DMS53 treated with DMSO at 0.1 percent for 48 hours (cell line): ENCODE data around the gene LHX5.

Experiments used
- DNase-seq: peaks from one replicate; lab custom pipeline; 2025; ENCODE audit not compliant: unreplicated experiment; lab: John Stamatoyannopoulos, UW

Gene LHX5

DNA sequence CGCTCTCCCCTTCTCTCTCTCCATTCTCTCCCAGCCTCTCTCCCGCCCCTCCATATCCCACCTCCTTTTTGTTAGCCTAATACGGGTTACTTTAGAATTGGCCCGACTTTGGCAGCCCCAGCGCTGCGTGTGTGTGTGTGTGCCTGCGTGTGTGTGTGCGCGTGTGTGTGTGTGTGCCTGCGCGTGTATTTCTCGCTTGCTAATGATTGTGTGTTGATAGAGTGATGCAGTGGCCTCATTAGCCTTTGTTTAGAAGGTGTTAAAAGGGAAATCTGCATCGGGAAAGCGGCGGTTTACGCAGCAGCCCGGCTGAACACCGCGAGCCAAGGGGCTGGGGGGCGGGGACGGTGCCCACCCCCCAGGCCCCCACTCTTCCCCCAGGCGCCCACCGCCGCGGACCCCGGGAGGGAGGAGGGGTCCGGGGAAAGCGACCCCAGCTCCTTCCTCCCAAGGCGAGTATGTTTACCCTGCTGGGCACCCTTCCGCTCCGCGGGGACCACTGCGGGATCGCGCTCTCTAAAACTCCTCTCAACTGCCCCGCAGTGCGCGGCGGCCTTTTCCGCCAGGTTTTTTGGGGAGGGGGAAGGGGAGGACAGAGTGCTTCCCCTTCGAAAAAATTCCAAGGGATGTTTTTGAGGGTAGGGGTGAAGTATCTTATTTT, 6.8 kb upstream of the LHX5 start:
- no peak for DNase-seq

DNA sequence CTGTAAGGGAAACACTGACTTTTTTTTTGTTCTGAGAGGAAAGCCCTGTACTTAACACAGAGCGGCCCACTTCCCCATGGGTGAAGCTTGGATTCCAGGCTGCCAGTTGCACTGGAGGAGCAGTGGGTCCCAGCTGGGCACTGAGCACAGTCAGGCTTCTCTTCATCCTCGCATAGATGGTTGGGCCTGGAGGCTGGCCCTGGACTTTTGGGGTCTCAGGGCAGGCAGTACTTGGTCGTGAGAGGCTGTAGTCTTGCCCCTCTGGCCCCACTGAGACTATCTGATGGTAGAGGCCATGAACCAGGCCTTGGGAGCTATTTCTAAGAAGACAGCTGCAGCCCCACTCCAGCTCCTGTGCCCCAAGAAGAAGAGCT, 6.2 kb upstream of the LHX5 start:
- no peak for DNase-seq

DNA sequence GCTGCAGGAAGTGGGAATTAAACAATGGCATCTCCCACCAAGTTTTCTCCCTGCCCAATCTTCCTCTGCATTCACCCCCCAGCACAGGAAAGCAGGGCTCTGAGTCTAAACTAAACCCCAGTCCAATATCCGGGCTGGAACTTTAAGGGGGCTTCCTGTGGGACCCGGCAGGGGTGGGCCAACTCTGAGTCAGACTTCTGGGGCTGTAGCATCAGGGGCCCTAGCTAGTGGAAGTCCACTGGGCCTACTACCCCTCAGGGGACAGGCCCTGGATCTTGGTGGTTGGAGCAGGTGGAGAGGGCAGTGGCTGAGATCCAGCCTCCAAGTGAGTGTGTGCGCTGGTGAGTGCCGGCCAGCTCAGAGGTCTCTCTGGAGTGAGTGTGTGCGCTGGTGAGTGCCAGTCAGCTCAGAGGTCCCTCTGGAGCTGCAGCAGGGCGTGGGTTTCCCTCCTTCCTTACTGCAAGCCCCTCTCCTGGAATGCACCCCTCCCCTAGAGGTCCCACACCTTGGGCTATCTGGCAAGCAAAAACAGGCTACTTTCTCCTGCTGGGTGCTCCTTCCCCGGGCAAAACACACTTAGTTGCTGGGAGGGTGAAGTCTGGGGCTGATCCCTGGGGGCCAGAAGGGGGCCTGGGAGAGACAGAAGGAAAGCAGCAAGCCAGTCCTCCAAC, 5.6 kb upstream of the LHX5 start:
- no peak for DNase-seq

DNA sequence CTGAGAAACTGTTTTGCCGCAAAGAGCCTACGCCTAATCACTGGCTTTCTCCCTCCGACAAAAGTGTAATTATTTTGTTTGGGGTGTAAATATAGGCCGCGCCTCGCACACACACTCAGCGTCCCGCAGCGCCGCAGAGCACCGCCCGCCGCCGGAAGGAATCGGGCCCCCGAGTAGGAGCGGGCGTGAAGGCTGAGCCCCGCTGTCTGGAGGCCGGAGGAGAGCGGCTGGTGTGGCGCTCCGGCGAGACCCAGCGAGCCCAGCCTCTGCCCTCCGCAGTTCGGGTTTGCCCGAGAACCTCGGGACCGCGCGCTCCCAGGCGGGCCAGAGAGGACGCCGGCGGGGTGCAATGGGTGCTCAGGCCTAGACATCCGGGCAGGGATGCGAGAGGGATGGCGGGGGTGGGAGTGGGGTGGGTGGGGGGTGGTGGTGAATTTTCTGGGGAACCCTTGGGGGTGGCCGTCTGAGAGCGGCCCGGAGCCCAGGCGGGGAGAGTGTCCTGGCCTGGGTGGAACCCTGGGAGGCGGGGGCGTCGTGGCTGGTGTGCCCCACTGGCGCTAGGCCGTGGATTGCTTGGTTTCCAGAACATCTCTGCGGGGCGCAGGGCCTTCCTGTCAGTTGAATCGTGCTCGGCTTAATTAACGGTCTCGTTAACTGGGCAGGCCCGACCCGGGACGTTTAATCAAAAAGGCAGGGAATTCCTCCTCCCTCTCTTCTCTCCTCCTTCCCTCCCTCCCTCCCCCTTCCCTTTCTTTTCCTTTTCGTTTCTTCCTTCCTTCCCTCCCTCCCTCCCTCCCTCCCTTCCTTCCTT, 4.7 kb upstream of the LHX5 start:
- no peak for DNase-seq

DNA sequence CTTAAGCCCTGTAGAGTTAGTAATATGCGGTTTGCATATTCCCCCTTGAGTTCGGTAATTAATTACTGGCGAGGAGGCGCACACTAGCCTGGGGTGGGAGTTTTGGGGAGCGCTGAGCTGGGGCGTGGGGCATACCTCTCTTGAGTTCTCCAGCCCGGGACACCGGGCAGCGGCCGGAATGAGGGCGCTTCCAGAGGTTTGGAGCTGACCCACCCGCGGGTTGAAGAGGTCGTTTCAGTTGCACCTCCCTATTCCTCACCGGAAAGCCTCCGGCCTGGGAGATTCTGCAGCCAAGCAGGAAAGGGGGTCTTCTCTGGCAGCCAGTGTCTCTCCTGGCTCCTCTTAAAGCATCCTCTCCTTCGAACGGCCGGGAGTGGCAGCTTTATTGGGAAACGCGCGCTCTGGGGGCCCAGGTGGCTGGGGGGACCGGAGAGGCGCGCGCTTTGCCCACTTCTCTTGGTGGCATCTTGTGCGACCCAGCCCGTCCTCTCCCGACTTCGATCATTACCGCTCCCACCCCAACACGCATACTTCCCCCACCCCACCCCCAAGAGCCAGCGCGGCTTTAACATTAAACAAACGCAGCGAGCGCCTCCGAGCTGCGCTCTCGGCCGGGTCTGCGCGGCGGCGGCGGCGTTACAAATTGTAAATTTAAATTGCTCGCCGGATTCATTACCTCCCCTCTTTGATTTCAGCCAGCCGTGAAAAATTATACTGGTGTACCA, 3.9 kb upstream of the LHX5 start:
- DNase-seq, result no peak

DNA sequence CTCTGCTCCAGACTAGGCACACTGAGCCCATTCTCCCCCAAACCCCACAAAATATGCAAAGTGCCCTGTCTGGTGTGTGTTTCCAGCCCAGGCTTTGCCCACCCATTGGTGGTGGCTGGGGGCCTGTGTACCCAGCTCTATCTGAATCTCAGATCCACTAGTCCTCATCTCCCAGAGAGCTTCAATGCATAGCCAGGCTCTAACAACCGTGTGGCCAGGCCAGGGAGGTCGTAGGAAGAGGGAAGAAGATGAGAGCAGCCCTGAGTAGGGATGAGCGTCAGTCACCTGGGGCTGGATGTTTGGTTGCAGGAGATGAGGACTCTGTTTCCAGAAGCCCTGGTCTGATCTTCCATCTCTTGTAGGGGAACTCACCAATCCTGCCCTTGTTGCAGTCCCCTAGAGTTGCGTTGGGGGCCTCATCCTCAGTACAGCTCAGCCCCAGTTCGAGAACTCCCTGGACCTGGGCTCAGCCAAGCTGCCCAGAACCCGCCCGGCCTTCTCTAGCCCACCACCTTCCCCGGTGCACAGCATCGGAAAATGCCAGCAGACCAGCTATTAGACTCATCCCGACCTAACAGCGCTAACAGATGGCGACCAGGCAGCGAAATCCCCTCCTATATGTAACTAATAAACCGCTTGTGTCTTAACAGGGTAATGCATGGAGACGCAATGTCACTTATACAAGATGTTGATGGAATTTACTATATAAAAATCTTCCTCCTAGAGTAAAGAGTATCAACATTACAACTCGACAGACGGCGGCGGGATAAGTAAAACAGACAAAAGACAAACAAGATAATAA, 3.2 kb upstream of the LHX5 start:
- DNase-seq, result no peak

DNA sequence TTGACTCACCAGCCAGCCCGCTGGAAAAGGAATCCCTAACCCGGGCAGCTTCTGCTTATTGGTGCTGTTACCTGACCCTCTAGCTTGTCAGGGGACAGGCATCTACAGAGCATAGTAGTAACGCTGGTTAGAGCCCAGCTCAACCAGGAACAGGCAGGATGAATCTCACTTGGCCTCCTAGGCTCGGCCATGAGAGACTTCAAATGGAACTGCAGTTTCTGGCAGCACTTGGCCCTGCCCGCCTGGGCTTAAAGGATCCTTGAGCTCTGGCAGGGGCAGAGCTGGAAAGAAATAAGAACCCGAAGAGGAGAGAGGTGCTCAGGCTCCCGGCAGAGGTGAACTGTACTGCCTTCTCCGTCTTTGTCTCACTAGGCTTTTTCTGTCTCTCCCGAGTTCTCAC, 2.3 kb upstream of the LHX5 start:
- peak; percentile 34 for DNase-seq

DNA sequence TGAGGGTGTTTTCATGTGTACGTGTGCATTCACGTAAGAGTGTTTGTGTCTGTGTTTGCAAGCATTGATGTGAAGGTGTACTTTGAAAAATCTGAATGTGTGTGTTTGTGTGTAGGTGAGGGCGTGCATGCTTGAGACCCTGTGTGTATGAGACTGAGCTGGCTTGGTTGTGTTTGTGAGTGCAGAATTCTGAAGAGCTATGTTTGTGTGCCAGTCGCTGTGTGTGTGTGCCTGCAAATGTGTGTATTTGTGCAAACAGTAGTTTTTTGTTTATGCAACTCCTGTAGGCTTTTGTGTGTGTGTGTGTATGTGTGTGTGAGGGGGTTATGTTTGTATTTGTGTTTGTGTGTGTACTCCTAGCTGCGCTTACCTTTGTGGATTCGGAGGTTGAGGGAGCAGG, 1.7 kb upstream of the LHX5 start:
- no peak for DNase-seq

DNA sequence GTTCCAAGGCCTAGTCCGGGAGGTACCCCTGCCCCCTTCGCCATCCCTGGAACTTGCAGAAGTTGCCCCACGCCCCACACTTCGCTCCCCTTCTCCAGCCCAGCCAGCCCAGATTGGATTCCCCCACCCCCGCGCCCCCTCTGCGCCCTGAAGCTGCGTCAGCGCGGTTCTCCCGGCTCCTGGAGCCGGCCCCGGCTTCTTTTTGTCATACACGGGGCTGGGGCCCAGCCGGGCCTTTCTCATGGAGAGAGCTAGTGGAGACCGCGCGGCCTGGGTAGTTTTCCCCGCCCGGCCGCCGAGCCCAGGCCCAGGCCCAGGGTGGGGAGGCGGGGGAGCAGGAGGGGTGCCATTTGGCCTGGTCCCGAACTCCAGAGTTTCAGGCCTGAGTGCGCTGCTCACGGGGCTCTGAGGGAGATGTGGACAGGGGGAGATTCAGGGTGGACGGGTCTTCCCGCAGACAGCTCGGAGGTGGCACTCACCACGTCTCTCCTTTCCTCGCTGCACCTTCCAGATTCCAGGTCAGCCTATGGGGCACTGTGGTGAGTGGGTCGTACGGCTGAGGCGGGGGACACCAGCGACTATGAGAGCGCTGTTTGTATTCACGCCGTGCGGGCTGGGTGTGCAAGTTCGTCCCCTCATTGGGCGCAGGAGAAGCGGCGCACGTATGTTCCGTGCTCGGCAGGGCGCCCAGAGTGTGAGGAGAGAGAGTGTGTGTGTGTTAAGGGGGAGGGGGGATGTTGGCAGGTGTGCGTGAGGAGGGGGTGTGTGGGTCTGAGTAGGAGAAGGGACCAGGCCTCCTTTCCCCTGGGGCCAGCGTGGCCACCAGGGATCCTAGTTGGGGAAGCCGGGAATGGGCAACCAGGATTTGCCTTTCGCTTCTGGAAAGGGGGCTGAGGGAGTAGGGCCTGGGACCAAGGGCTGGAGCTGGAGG, 785 bp upstream of the LHX5 start:
- no peak for DNase-seq

DNA sequence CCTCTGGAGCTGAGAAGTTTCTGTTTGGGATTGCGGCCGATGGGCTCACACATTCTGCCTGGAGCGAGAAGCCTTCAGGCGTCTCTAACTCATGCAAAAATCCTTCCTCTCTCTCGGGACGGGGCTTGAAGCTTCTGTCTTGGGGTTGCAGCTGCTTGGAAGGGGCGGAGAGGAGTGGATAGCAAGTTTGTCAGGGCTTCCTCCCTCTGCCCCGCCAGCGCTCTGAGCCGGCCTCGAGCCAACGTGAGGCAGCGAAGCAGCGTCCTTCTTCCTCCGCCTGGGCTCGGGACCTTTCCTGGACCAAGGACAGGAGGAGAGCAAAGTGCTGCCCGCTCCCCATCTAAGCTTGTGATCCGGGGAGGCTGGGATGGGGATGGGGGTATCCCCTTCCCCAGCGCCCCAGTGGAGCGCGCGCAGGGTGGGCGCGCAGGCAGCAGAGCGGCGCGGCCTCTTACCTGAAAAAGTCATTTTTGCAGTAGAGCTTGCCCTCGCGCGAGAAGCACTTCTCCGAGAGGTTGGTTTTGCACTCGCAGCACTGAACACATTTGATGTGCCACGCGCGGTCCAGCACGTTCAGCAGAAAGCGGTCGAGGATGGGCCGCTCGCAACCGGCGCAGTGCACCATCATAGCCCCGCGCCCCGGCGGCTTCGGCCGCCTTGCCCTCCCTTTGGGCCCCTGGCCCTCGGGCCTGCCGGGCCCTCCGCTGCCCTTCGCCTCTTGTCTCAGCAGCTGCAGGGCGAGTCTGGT, 626 bp downstream of the LHX5 start:
- DNase-seq, result no peak

DNA sequence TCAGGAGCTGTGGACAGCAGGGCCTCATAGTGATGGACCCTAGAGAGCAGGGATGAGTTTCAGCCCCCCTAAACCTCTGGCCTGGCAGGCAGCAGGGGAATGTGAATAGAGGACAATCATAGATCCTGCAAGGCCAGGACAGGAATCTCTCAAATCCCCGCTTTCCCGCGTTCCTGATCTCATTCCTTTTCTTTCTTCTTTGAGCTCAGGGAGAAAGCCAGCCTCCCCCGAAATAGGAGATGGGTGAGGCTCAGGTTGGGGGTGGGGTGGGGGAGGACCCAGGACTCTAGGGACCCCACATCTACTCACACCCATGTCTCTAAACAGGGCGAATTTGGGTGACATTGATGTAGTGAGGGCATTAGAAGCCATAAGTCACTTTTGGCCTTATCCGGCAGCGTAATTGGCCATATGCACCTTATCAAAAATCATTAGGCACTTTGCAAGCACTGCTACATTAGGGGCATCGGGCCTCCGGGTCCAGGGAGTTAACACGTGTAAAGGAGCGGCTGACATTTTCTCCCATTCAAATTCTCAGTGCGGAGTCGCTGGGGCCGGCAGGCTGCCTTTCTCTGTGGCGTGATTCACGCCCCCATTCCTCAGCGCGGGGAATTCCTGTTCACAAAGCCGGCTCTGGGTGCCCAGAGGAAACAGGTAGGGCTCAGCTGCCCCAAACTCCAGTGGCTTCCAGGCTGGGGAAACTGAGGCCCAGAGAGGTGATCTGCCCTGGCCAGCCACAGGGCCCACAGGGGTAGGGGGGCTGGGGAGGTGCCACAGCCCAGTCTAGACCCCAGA, 1.5 kb downstream of the LHX5 start:
- DNase-seq, result no peak

DNA sequence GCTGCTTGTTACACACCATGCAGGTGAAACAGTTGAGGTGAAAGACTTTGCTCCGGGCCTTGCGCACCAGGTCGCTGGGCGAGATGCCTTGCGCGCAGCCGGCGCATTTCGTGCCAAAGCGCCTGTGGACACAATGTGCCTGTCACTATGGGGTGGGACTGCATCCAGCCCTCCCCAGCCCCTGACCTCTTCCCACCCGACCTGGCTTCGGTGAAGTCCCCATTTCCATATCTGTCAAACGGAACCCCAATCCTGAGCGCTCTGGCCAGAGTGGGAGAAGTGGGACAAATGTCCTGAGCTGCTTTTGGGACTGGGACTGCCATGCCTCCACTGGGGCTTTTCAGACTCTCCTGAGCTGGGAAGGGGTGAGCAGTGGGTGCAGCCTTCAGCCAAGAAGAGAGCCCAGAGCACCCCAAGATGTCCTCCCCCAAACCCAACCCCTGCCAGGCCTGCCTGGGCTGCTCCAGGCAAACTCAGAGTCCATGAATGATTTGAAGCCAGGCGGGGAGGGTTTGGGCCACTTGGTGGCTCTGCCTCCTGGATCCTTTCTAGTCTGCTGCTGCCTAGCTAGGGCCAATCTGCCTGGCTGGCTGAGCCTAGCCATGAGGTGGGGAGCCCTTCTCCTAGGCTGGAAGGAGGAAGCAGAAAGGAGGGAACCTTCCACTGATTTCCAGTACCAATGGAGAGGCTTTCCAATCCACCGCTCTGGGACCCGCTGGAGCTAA, 2.3 kb downstream of the LHX5 start:
- no peak for DNase-seq

DNA sequence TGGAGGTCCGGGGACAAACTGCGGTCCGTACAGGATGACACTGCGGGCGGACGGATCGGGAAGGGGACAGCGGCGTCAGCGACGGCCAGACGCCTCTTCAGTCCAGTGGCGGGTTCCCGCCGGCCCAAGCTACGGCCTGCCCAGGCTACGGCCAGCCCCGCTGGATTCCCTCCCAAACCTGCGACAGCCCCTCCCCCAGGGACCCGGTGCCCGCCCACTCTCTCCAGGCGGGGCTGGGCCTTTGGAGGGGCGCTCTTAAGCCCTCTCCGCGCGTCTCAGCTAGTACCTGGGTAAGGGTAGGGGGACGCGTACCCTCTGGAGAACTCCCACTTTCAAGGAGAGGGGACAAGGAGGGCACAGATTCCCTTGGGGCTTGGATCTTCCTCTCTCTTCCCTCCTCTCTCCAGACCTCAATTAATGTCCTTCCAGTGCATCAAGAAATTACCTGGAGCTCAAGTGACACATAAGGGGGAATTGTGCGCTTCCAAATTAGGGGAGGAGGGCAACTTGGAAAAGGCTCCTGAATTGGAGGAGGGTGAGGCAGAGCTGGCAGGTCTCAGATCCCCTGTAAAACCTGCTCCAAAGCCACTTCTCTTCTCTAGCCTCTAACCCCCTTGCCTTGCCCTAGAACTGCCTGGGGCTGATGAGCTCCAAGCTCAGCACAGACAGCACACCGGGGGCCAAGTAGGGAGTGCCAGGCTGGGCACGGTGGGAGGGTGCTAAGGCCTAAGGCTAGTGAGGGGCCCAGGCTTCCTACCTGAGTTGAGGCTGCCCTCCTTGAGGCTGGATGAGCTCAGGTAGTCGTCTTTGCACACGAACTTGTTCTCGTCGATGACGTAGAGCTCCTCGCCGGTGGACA, 3.1 kb downstream of the LHX5 start:
- DNase-seq, result peak; percentile 55

DNA sequence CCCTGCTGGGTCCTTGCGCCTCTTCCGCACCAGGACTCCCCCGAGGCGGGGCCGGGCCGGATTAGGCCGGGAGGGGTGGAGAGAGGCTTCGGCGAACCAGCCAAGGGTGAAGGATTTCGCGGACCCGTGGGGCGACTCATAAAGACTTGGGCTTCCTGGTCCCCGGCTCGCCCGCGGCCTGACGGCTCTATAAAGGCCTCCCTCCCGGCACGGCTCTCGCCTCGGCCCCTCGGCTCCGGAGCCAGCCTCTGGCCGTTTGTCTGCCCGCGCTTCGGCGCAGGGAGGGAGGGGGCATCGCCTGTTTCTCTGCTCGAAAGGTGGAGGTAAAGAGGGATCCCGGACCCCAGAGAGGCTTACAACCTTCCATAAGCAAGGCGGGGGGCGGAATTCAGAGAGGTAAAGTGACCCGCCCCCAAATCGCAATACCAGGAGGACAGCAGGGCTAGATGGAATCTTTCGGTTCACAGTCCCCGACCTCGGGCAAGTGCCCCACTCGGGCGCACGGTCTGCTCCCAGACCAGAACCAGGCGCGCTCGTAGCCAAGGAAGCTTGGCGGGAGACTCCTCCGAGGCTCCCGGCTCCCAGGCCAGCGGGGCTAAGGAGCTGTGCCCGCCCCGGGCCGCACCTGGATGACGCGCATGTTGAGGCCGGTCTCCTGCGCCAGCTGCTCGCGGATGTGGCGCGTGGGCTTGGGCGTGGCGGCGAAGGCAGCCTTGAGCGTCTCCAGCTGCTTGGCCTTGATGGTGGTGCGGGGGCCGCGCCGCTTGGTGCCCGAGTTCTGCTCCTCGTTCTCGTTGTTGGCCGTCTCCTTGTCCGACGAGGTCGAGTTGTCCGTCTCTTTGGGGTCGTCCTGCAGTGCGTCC, 3.9 kb downstream of the LHX5 start:
- peak; percentile 68 for DNase-seq

DNA sequence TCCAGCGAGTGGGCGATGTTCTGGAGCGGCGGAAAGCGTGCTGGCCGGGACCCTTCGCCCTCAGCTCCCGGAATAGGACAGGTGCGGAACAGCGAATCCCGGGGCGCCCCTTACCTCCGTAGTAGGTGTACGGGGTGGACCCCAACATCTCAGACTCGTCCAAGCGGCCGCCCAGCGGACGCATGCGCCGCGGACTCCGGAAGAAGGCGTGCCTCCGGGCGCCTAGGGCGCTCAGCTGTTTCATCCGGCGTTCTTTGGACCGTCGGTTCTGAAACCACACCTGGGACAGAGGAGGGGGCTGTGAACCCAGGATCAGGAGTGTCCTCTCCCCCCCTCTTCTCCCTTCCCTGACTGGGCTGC, 4.5 kb downstream of the LHX5 start:
- no peak for DNase-seq
